NCI-H1930 (cell line): Measurements from ENCODE around the gene KDM4B.
A peak's percentile ranks its signal among the peaks of the same experiment; 100 is the strongest.

Experiments used
- DNase-seq, 2 experiments: peaks; one replicate each; lab custom pipeline; 2025; lab: John Stamatoyannopoulos, UW

KDM4B gene

GRCh38 chr19:5086725-5087439 lies 118.0 kb downstream of the KDM4B start:
- DNase-seq = peak in 1 of 2 experiments; percentile 0

- DNase-seq = no peak
These were observed 120.4 kb downstream of the KDM4B start for GRCh38 chr19:5089283-5089682.

- DNase-seq = no peak
These were observed 121.6 kb downstream of the KDM4B start for GRCh38 chr19:5090465-5091017.

GRCh38 chr19:5091018-5091683 lies 122.2 kb downstream of the KDM4B start:
- no peak for DNase-seq

GRCh38 chr19:5091684-5092480 lies 123.0 kb downstream of the KDM4B start:
- DNase-seq = no peak

- DNase-seq = no peak
These were observed 123.5 kb downstream of the KDM4B start for GRCh38 chr19:5092481-5092843.

- DNase-seq = no peak
These were observed 124.5 kb downstream of the KDM4B start for GRCh38 chr19:5093297-5093928.

GRCh38 chr19:5093948-5094718 lies 125.2 kb downstream of the KDM4B start:
- DNase-seq = no peak

- DNase-seq = no peak
These were observed 126.1 kb downstream of the KDM4B start for GRCh38 chr19:5094768-5095567.

- no peak for DNase-seq
These were observed 126.6 kb downstream of the KDM4B start for GRCh38 chr19:5095568-5095850.

GRCh38 chr19:5096536-5096935 lies 127.6 kb downstream of the KDM4B start:
- no peak for DNase-seq

GRCh38 chr19:5097331-5097930 lies 128.5 kb downstream of the KDM4B start:
- no peak for DNase-seq

- no peak for DNase-seq
These were observed 129.2 kb downstream of the KDM4B start for GRCh38 chr19:5097959-5098623.

GRCh38 chr19:5098646-5099045 lies 129.7 kb downstream of the KDM4B start:
- DNase-seq = no peak

- DNase-seq = no peak
These were observed 130.8 kb downstream of the KDM4B start for GRCh38 chr19:5099701-5100221.

GRCh38 chr19:5101871-5102270 lies 133.0 kb downstream of the KDM4B start:
- no peak for DNase-seq

- DNase-seq = no peak
These were observed 133.6 kb downstream of the KDM4B start for GRCh38 chr19:5102520-5102919.

- DNase-seq = no peak
These were observed 134.3 kb downstream of the KDM4B start for GRCh38 chr19:5103061-5103701.

- no peak for DNase-seq
These were observed 135.0 kb downstream of the KDM4B start for GRCh38 chr19:5103812-5104410.
